ENCODE results near the gene TCAP. TPM values are rescaled to one million over a fixed set of nuclear protein-coding genes. Genes with fewer than 3 reads are reported as not detected.
A peak's percentile ranks its signal among the peaks of the same experiment; 100 is the strongest.

The TCAP gene
- total RNA-seq, 1 donor: 0.36 TPM

DNA sequence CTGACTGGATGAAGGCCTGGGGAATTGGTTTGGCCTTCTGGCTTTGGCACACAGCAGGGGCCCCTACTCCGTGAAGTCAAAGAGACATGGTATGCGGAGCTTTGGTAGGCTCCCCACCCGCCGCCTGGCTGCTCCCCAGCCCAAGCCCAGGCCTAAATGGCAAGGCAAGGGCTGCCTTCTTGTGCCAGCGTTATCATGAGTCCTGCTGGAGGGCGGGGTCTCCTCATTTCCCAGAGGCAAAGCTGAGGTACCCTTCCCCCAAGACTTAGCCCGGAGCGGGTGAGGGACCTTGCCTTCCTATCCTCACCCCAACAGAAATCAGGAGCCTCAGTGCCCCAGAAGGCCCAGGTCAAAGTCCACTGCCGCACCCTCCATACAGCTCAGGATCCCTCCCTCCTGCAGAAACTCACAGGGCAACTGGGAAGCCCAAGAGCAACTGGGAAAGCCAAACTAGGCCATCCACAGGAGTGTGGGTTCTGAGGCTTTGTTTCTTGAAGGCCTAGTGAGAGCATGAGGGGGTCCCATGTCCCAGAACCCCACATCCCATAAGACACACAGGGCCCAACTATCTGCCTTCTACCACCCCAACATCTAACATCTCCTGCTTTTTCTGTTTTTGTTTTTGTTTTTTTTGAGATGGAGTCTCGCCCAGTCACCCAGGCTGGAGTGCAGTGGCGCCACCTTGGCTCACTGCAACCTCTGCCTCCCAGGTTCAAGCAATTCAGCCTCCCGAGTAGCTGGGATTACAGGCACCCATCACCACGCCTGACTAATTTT, 13.4 kb downstream of the TCAP start:
- DNase-seq (ENCODE audit: insufficient read length, low spot score, missing footprints): peak; percentile 46
- Histone ChIP-seq H3K27ac (ENCODE audit: low read depth, low read length) (no peak overlapping the region), H4K20me1 (ENCODE audit: insufficient read depth, low read length) (peaks cover 8% of the 10 kb centered on the region), H3K9me3 (ENCODE audit: low read depth, low read length) (no peaks in the 10 kb centered on the region), H2AFZ (ENCODE audit: low read length) (no peak overlapping the region), H3K36me3 (ENCODE audit: insufficient read depth, low read length) (no peaks in the 10 kb centered on the region), H3K79me2 (ENCODE audit: insufficient read depth, low read length) (no peaks in the 10 kb centered on the region), H3K27me3 (ENCODE audit: insufficient read depth, low read length) (no peaks in the 10 kb centered on the region), H3K4me3 (ENCODE audit: insufficient read depth, low read length) (no peak overlapping the region), H3K4me2 (ENCODE audit: insufficient read depth, low read length) (no peak overlapping the region), H3K4me1 (ENCODE audit: insufficient read depth, low read length) (no peaks in the 10 kb centered on the region)
- TF ChIP-seq, protein P1, sequence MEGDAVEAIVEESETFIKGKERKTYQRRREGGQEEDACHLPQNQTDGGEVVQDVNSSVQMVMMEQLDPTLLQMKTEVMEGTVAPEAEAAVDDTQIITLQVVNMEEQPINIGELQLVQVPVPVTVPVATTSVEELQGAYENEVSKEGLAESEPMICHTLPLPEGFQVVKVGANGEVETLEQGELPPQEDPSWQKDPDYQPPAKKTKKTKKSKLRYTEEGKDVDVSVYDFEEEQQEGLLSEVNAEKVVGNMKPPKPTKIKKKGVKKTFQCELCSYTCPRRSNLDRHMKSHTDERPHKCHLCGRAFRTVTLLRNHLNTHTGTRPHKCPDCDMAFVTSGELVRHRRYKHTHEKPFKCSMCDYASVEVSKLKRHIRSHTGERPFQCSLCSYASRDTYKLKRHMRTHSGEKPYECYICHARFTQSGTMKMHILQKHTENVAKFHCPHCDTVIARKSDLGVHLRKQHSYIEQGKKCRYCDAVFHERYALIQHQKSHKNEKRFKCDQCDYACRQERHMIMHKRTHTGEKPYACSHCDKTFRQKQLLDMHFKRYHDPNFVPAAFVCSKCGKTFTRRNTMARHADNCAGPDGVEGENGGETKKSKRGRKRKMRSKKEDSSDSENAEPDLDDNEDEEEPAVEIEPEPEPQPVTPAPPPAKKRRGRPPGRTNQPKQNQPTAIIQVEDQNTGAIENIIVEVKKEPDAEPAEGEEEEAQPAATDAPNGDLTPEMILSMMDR (IDR thresholded peaks at IDR 0.05; ENCODE audit: extremely low read depth, low read depth, low read length): no peak

DNA sequence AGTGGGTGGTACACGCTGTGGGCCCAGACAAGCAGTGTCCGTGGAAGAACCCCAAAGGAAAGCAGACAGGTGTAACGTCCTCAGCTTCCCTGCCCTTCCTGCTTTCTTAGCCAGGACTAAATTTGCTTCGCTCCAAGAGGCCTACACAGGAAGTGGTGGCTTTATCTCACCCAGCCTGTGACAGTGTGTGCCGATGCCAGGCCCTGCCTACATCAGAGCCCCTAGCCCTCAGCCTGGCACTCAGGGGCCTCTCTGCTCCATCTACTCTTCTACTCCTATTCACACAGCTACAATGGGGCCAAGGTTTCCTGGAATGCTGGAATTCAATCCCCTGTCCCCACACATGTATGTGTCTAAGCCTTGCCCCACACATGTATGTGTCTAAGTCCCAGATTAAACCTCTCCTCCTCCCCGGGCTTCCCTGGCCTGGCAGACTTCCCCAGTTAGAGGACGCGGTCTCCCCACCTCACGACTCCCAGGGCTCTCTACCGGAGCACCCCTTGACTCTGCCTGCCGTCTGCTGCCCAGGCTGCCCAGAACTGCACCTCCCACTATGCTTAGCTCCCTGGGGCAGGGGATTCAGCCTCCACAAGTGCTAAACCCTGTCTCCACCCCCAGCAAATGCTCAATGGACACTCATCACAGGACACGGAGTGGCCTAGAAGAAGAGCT, 14.5 kb downstream of the TCAP start:
- TF ChIP-seq, protein P1 (IDR thresholded peaks at IDR 0.05; ENCODE audit: extremely low read depth, low read depth, low read length): no peak
- peak; percentile 26 for DNase-seq (ENCODE audit: insufficient read length, low spot score, missing footprints)
- H3K79me2 ChIP-seq (ENCODE audit: insufficient read depth, low read length): no peaks in the 10 kb centered on the region
- H4K20me1 ChIP-seq (ENCODE audit: insufficient read depth, low read length): peaks cover 8% of the 10 kb centered on the region
- no peak overlapping the region for H3K4me2 ChIP-seq (ENCODE audit: insufficient read depth, low read length)
- H3K4me3 ChIP-seq (ENCODE audit: insufficient read depth, low read length): no peak overlapping the region
- H3K27me3 ChIP-seq (ENCODE audit: insufficient read depth, low read length): no peaks in the 10 kb centered on the region
- no peaks in the 10 kb centered on the region for H3K36me3 ChIP-seq (ENCODE audit: insufficient read depth, low read length)
- no peaks in the 10 kb centered on the region for H3K9me3 ChIP-seq (ENCODE audit: low read depth, low read length)
- no peaks in the 10 kb centered on the region for H3K4me1 ChIP-seq (ENCODE audit: insufficient read depth, low read length)
- no peak overlapping the region for H3K27ac ChIP-seq (ENCODE audit: low read depth, low read length)
- no peak overlapping the region for H2AFZ ChIP-seq (ENCODE audit: low read length)

DNA sequence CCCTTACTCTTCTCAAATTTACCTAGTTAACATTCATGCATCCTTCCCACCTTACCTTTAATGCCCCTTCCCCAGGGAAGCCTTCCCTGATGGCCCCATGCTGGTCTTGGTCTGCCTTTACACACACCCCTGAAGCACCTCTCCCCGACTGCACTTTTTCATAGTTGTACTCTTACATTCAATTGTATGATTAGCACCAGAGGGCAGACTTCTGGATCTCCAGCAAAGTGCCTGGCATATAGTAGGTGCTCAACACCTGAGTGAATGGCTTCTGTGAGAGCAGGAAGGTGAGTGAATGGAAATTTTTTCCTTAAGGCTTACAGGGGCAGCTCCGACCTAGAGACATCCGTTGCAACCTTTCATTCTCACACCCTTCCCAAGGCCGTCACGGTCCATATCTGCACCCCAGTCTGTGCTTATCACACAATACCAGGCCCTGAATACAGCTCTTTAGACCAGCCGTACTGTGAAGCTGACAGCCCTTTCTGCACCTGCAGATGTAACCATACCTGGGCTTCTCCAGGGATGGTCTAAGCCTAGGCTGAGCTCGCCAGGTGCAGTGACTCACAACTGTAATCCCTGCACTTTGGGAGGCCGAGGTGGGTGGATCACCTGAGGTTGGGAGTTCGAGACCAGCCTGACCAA, 18.3 kb downstream of the TCAP start:
- Histone ChIP-seq H3K79me2 (ENCODE audit: insufficient read depth, low read length) (no peaks in the 10 kb centered on the region), H4K20me1 (ENCODE audit: insufficient read depth, low read length) (no peaks in the 10 kb centered on the region), H3K36me3 (ENCODE audit: insufficient read depth, low read length) (no peaks in the 10 kb centered on the region), H3K9me3 (ENCODE audit: low read depth, low read length) (no peaks in the 10 kb centered on the region), H3K4me2 (ENCODE audit: insufficient read depth, low read length) (no peak overlapping the region), H3K4me1 (ENCODE audit: insufficient read depth, low read length) (peaks cover 9% of the 10 kb centered on the region), H3K27ac (ENCODE audit: low read depth, low read length) (no peak overlapping the region), H2AFZ (ENCODE audit: low read length) (no peak overlapping the region), H3K4me3 (ENCODE audit: insufficient read depth, low read length) (no peak overlapping the region), H3K27me3 (ENCODE audit: insufficient read depth, low read length) (no peaks in the 10 kb centered on the region)
- no peak for DNase-seq (ENCODE audit: insufficient read length, low spot score, missing footprints)
- TF ChIP-seq, protein P1 (IDR thresholded peaks at IDR 0.05; ENCODE audit: extremely low read depth, low read depth, low read length): no peak
